ENCODE data around the gene NTNG1. TPM values are rescaled to one million over a fixed set of nuclear protein-coding genes. Genes with fewer than 3 reads are reported as not detected.

The NTNG1 gene
- total RNA-seq, 1 donor from 2014 or later, result not detected

GRCh38 chr1:107531065-107531908 is 390.4 kb downstream of the NTNG1 start:
- no peak overlapping the region for H3K4me3 Mint-ChIP-seq (ENCODE audit: unreplicated experiment)
- no peak for TF ChIP-seq CTCF (IDR thresholded peaks at IDR 0.05)
- H3K27me3 Mint-ChIP-seq (ENCODE audit: low read depth), result peaks cover 8% of the 10 kb centered on the region
- H3K4me1 Mint-ChIP-seq (ENCODE audit: low read depth), result no peaks in the 10 kb centered on the region
- DNase-seq (ENCODE audit: low spot score), result no peak
- no peaks in the 10 kb centered on the region for H3K9me3 Mint-ChIP-seq (ENCODE audit: low read depth)
- H3K27ac Mint-ChIP-seq (ENCODE audit: unreplicated experiment), result no peak overlapping the region
- no peaks in the 10 kb centered on the region for H3K36me3 Mint-ChIP-seq (ENCODE audit: low read depth)

GRCh38 chr1:107532318-107532717 is 391.5 kb downstream of the NTNG1 start:
- Mint-ChIP-seq H3K4me1 (ENCODE audit: low read depth) (no peaks in the 10 kb centered on the region), H3K36me3 (ENCODE audit: low read depth) (no peaks in the 10 kb centered on the region), H3K27me3 (ENCODE audit: low read depth) (peaks cover 8% of the 10 kb centered on the region), H3K27ac (ENCODE audit: unreplicated experiment) (no peak overlapping the region), H3K9me3 (ENCODE audit: low read depth) (no peaks in the 10 kb centered on the region), H3K4me3 (ENCODE audit: unreplicated experiment) (no peak overlapping the region)
- DNase-seq (ENCODE audit: low spot score), result no peak
- TF ChIP-seq CTCF (IDR thresholded peaks at IDR 0.05), result no peak

Other genes with a start within 250 kb of the NTNG1 start
- 13.0 to 18.8 TPM (median 13.2 TPM) in 3 replicates for gene PRMT6, start 84.4 kb upstream of the NTNG1 start, total RNA-seq